Omental fat pad (tissue), 4 donors: Measurements from ENCODE around the gene APRT. TPM values are rescaled to one million over a fixed set of nuclear protein-coding genes. Genes with fewer than 3 reads are reported as not detected.

Source experiments
- ATAC-seq: fragments of 150-250 bp; one replicate; pipeline ENCODE4 v1.9.1; 2016; ENCODE audit warnings: mild to moderate bottlenecking, moderate library complexity; ENCODE audit not compliant: low FRiP score
- DNase-seq: peaks from one replicate; pipeline ENCODE4 v3.0.0-alpha.2; 2019; ENCODE audit warnings: low spot score
- CTCF ChIP-seq, 3 donors: fragments of 450-650 bp; IDR thresholded peaks; one replicate each; pipeline ENCODE4 v1.5.1; 2016 to 2017; ENCODE audit warnings: antibody characterized with exemption in 3 of 3, mild to moderate bottlenecking in 3 of 3, moderate library complexity in 2 of 3
- total RNA-seq, 4 donors: library from RNA; depleted of rRNA; stranded (reverse); fragments of >200 nt; gene quantifications; one replicate each; pipeline ENCODE4 v1.1.0, GENCODE V29; 2016

The APRT gene
- total RNA-seq, 4 donors from 2014 or later = 94.4 to 127 (median 115) TPM

- ATAC-seq = peak; percentile 61
- DNase-seq = no peak
- no peak for TF ChIP-seq CTCF (IDR thresholded peaks at IDR 0.05)
These were observed 41.1 kb downstream of the APRT start for GRCh38 chr16:88770461-88771293.

- DNase-seq (no peak), ATAC-seq (no peak)
- no peak for TF ChIP-seq CTCF (IDR thresholded peaks at IDR 0.05)
These were observed 41.9 kb downstream of the APRT start for GRCh38 chr16:88769617-88770460.

GRCh38 chr16:88768071-88768783 lies 43.5 kb downstream of the APRT start:
- no peak for TF ChIP-seq CTCF (IDR thresholded peaks at IDR 0.05)
- ATAC-seq (peak; percentile 37), DNase-seq (no peak)

GRCh38 chr16:88767546-88768070 lies 44.1 kb downstream of the APRT start:
- DNase-seq = no peak
- no peak for TF ChIP-seq CTCF (IDR thresholded peaks at IDR 0.05)
- ATAC-seq = no peak

GRCh38 chr16:88766975-88767374 lies 44.8 kb downstream of the APRT start:
- no peak for TF ChIP-seq CTCF (IDR thresholded peaks at IDR 0.05)
- DNase-seq = no peak
- ATAC-seq = no peak

GRCh38 chr16:88764913-88765349 lies 46.8 kb downstream of the APRT start:
- ATAC-seq (peak; percentile 13), DNase-seq (no peak)
- no peak for TF ChIP-seq CTCF (IDR thresholded peaks at IDR 0.05)
